ENCODE results near the gene STRA8.
A peak's percentile ranks its signal among the peaks of the same experiment; 100 is the strongest.
"Not testable (repeated sequence)": the region's sequence is repeated elsewhere in the genome, so short reads cannot be mapped to it uniquely, and the experiment has no call there.

The STRA8 gene

DNA sequence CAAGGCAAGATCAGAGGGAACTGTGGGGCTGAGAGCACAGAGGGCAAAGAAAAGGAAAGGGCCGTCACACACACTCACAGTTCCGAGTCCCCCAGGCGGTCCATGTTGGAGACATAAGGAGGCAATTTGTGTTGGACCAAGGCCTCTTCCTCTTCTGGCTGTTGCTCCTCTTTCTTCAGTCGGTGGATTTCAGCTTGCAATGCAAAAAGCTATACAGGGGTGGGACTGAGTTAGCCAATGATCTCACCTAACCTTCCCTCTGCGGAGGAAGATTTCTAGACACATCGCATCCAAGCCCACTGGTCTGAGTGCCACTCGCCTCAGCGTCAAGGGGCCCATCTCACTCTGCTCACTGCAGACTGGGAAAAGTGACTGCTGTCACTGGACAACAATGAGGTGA lies 27.8 kb upstream of the STRA8 start:
- no peak for DNase-seq

DNA sequence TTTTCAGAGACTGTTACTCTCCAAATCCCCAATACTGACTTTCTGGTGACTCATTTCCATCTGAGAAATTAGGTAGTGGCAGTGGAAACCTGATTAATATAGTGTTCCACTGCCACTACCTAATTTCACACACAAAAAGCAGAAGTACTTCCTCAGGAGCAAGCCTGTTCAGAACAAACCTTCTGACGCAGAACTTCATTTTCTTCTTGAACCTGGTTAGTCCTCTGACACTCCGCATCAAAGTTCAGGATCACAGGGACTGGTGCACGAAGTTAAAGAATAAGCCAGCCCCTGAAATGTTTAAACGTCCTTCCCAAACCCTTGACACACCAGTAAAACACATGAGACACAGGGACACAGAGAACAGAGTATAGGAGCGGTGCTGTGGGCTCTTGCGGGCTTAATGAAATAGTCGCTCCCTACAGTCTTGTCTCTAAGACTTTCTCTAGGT lies 26.7 kb upstream of the STRA8 start:
- DNase-seq, result no peak

DNA sequence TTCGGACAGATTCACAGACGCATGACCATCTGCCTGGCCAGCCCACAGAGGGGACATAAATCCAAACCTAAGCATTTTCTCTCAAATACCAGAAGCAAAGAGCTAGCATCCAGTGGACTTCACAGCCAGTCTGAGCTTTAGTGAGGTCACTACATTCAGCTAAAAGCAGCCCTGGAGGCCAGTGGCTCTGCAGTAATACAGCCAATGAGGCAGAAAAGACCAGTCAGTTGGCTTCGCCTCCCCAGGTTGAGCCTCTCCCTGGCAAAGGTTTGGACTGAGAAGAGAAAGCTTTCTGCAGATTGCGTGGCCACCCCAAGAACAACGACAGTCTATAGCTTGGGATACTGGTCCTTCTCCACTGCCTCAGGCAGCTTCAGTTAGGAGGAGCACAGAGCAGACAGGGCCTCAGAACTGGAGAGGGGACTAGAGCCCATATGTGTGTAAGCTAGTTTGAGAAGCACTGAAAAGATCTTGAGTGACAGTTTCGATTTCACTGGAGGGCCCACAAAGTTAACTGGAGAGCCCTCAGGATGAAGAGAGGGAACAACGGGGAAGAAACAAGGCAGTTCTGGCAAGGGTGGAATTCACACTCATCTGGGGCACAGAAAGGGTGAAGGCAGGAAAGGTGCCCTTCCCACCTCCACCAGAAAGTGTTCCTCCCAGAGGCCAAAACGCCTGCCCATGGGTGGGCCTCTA lies 26.1 kb upstream of the STRA8 start:
- no peak for DNase-seq

DNA sequence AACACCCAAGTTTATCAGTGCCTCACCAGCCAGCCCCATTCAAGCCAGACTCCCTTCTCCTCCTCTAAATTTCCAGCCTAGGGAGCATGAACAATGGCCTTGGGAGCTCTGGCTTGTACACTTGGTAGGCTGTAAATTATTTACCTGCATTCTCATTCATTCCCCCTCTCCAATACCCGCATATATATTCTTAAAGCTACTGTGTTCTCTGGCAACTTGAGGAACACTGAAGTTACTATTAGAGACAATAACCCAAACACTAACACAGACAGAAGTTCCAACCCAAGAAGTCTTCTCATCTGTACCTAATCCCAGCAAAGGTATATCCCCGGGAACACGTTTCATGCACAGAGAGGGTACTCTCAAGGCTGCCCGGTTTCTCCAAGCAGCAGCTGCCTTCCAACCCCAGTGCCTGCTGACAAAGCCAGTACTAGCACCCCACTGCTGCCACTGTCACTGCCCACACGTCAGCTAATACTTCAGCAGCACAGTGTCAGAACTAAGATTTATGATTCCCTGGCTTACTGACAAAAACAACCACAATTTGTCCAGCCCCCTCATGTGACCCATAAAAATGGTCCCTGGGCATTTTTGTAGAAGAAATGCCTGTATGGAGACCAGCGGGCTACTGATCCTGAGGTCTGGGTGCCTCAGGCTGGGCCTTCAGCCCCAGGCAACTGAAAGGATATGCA lies 25.4 kb upstream of the STRA8 start:
- DNase-seq, result no peak

DNA sequence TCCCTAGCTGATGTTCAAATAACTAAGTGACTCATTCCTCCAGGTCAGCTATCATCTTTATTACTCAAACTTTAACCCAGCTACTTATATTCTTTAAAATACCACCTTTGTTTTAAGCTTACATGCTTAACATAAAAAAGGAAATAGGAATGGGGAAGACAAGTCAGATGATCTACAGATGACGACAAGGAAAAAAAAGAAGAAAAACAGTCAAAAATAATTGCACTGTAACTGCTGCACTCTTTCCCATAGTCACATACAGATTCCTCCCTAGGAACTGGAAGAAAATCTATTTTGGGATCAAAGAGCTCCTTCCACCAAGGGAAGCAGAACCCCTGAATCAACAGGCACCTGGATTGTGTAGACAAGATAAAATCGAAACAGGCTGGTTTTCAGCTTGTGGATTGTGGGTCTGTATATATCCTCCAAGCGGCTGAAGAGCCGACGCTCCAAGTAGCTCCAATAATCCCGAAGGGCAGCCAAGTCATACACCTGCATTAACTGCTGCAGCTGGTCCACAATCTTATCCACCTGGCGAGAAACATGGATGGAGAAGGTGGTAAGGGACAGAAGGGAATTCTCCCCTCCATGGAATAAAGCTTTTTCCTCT lies 24.3 kb upstream of the STRA8 start:
- DNase-seq, result no peak

DNA sequence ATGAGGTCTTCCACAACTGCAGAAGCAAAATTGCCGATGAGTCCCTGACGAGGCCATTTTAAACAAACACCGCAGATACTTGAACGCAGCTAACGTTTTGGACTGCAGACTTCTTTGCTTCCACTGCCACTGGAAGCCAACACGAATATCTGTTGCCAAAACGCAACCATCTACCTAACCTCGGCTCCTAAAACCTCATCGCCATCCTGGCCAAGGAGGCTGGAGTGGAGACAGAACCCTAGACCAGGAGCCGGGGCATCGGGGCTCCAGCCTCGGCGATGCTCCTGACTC lies 22.8 kb upstream of the STRA8 start:
- DNase-seq, result peak; percentile 38 to 75

DNA sequence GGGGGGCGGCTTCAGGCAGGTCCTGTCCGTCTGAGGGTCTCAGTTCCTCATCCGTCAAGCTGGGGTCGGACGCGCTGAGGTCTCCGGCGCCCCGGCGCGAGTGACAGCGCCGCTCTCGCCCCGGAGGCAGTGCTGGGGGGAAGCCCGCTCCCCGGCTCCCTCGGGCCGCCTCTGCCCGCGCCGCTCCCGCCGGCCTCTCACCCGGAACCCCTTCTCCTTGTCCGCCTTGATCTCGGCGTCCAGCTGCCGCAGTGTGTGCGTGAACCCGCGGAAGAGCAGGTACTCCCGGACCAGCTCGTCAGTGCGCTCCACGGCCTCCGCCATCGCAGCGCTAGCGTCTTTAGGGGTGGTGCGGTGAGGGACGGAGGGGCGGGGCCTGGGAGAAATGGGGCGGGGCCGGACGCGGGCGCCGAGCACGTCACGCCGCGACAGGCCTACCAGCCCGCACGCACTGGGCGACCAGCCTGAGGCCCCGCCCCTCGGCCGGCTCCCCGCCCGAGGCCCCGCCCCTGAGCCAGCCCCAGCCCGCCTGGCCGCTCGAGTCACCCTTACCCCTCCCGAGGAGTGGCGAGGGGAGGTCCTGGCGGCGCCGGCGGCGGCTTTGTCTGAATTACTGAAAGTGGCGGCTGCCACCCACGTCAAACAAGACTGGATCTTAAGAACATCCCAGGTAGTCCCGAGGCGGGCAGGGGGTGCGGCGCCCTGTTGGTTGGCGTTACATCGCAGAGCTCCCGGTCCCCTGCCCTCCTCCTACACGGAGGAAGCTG lies 22.3 kb upstream of the STRA8 start, which contains the start of gene WDR91:
Gene WDR91 (minus strand): TSS at position 348 of the 767 bp plus-strand sequence. CDS start 24 bp downstream, at position 324.
- peak; percentile 75 to 97 for DNase-seq

DNA sequence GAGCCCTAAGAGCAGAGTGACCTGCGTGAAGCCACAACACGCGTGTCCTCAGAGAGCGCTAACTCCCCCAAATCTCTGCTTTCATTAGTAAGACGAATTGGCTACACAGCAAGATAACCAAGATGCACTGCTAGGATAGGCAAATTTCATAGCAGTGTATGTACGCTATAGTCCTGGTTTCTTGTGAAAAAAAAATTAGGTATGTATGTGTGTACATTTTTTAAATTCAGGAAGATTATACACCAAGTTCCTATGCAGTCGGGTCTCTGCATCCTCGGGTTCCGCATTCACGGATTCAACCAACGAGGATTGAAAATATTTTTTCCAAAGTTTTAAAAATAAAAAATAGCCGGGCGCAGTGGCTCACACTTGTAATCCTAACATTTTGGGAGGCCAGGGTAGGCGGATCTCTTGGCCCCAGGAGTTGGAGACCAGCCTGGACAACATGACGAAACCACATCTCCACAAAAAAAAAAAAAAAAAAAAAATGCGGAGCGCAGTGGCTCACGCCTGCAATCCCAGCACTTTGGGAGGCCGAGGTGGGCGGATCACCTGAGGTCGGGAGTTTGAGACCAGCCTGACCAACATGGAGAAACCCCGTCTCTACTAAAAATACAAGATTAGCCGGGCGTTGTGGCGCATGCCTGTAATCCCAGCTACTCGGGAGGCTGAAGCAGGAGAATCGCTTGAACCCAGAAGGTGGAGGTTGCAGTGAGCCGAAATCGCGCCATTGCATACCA lies 21.5 kb upstream of the STRA8 start:
- not testable (repeated sequence) for DNase-seq

DNA sequence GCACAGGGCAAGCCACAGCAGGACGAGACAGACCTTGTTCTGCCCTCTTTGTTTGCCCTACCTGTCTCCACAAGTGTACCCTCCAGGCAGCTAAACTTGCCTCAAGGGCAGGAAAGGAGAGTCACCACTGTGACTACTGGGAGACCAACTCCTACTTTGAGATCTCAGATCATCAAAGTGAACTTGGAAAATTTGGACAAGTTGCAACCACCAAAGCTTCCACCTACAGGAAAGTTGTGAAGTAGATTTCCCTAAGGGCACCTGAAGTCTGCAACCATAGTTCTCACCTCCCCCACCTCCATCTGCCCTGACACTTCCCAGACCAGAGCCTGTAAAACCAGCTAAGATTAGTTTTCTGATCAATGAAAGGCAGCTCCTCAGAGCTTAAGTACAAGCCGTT lies 19.8 kb upstream of the STRA8 start:
- no peak for DNase-seq

DNA sequence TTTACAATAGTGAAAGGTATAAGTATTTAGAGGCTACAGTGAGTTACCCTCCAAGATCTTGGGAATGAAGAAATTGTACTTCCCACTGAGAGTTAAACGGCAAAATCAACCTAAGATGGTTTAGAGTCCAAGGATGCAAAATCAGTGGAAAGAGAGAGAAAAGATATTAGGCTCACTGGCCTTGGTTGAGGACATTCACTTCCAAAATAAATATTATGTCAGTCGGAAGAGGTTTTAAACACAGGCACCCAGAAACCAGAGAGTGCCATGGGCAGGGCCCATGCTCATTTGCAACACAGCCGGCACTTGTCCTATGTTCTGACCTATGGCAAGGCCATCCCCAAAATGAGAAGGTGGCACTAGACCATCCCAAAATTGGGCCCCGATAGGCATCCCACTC lies 18.5 kb upstream of the STRA8 start:
- no peak for DNase-seq

DNA sequence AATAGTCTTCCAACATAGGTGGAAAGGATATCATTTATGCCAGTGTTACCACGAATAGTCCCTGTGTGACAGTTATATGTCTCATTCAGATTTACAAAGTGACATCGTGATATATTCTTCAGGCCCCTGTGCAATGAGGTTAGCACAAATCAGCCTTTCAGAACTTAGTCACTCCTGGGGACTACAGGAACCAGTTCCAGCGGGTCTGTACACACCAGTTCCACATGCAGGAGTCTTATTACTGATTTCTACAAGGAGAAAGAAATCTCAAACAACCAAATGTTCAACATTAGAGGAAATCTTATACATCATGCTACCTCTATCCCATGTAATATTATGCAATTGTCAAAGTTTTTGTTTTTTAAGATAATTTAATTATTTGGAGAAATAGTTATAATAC lies 17.9 kb upstream of the STRA8 start:
- DNase-seq, result no peak

DNA sequence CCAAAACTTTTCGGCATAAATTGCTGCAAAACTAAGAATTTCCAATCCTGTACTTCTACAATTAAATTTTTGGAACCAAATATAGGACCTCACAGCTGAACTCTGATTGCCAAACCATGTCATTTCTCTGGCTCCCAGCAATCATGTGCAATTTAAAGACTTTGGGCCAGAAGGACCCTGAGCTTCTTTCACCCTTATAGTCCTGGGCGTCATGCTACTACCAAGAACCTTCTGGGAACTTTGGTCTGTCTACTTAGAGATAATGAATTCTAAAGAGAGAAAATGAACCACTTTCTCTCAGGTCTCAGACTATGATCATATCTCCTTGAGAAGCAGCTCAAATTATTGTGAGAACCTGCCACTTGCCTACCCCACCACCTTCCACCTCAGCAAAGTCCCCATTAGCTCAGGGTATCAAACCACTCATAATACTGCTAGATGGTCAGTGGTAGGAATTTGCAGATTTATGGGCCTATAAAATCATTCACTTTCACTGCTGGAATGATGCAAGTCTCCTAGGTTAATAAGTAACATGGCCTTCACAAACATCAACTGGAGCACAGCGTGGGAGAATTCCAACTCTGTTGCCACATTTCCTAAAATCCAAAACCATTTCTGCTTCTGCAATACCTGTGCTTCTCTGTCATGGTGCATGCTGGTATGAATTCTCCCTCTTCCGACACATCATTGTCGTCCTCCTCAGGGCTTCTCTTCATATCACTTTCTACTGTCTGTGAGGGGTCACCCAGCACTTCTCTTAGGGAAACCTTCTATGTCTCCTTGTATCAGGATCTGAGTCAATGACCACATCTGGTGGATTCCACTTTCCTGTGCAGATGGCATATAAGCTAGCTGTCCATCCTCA lies 15.8 kb upstream of the STRA8 start:
- DNase-seq, result no peak

DNA sequence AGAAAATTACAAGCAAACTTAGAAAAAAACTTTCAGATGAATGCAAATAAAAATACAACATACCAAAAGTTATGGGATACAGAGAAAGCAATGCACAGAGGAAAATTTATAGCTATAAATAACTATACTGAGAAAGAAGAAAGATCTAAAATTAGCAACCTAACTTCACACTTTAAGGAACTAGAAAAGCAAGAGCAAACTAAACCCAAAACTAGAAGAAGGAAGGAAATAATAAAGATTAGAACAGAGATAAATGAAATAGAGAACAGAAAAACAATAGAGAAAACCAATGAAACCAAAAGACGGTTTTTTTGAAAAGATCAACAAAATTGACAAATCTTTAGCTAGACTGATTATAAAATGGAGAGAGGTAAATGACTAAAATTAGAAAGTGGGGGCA lies 9.6 kb upstream of the STRA8 start:
- no peak for DNase-seq

DNA sequence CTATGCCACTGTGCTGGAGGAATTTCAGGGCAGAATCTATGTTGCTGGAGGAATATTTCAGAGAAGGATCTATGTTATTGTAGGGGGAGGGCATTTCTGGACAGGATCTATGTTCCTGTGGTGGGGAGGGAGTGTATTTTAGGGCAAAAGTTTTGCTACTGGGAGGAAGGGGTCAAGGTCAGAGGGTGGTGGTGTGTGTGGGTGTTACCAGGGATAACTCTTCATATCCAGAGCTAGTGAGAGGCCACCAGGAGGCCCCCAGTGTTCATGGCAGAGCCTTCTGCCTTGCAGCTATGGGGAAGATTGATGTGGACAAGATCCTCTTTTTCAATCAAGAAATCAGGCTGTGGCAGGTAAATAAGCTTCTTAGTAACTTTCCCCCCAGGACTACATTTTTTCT lies 2.0 kb upstream of the STRA8 start:
- DNase-seq, result no peak

DNA sequence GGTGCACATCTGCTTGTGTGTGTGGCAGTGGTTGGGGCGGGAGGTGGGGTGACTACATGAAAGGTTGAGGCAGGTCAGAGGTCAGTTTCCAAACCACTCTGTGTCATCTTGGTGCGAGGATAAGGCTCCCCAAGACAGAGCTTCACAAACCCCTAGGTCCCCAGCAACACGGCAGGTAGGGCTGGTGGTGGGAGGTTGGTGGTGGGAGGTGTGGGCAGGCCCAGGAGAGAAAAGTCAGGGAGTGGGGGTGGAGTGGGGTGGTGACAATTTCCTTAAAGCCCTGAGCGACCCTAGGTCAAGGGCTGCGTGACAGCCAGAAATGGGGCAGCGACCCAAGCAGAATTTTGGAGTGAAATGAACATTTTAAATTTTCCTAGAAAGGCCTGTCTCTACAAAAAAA lies 1.6 kb upstream of the STRA8 start:
- no peak for DNase-seq

DNA sequence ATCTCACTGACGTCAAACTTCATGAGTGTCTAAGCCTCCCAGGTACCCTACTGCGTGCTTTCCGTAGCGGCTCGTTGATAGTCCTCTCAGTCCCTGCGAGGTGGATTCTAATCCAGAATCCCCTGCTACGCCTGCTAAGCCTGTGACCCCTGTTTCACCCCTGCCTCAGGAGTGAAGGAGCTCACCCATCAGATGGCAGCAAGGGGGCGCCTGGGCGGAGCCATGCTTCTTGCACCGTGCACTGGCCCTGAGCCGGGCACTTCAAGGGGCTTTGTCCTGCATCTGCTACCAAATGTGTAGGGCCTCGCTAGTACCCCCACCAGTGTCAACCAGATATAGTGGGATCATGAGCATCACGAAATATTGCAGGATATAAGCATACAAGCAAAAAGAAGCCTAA lies 918 bp upstream of the STRA8 start:
- peak in 1 of 2 experiments; percentile 40 for DNase-seq

DNA sequence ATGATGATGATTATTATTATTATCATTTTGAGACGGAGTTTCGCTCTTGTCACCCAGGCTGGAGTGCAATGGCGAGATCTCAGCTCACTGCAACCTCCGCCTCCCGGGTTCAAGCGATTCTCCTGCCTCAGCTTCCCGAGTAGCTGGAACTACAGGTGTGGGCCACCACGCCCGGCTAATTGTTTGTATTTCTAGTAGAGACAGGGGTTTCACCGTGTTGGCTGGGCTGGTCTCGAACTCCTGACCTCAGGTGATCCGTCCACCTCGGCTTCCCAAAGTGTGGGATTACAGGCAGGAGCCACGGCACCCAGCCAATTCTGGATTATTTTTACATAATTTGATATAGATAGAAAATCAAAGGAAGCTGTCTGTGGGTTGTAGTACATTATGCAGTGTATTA lies 457 bp downstream of the STRA8 start:
- not testable (repeated sequence) for DNase-seq

DNA sequence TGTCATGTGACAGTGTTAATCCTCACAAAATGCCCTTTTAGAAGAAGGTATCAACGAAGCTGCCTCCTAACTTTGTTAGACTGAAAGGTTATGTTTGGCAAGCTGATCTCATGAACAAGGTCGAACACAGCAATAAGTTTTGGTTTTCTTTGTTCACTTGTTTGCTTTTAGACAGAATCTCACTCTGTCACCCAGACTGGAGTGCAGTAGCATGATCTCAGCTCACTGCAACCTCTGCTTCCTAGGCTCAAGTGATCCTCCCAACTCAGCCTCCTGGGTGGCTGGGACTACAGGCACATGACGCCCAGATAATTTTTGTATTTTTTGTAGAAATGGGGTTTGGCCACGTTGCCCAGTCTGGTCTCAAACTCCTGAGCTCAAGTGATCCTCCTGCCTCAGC lies 1.1 kb downstream of the STRA8 start:
- no peak for DNase-seq

DNA sequence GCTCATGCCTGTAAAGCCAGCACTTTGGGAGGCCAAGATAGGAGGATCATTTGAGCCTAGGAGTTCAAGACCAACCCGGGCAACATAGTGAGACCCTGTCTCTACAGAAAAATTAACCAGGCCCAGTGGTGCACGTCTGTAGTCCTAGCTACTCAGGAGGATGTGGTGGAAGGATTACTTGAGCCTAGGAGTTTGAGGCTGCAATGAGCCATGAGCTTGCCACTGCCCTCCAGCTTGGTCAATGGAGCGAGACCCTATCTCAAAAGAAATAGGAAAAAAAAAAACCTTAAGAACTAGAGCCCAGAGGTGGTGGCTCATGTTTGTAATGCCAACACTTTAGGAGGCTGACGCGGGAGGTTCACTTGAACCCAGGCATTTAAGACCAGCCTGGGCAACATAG lies 2.2 kb downstream of the STRA8 start:
- no peak for DNase-seq

DNA sequence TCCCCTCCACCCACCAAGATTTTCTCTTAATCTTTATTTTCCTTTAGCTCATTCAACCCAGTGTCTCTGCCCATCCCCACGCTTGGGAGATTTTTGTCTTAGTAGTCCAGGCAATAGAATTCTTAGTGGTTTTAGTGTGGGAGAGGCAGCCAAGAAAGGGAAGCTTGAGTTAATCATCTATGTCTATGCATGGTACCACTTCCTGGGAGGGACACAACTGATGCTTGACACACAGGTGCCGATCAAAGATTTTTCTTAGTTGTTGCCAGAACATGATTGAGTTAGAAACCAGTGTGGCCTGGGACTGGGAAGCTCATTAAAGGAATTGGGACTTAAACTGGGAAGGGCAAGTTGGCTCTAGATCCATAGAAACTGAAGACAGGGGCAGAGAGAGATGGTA lies 3.1 kb downstream of the STRA8 start:
- no peak for DNase-seq

DNA sequence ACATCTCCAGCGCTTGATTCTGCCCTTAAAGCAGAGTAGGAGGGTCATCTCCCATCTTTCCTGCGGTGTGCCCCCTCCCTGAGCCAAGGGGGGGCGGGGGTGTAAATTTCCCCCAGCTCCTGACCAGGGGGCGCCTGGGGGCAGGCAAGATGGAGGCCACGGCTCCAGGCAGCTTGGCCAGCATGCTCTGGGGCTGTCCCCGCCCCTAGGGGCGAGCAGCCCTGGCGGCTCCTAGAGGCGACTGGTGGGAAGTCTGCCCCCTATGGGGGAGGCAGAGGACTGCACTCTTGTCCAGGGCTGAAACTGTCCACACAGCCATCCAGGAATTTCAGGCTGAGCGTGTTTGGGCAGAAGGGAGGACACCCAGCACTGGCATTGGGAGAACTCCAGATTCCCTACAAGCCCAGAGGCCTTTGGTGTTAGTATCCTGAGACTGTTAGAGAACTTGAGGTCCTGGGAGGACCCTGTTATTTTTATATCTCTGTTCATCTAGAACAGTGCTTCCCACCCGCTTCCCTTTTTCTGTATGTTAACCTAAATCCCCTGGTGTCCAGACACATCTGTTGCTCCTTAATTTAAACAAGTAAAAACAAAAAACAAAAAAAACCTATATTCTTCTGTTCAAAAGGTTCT lies 4.6 kb downstream of the STRA8 start:
- no peak for DNase-seq
